Astrocyte of the cerebellum (primary cell): ENCODE data around the gene PCIF1.

Source experiments
- DNase-seq: peaks from one replicate; pipeline ENCODE4 v3.0.0-alpha.2; 2011; ENCODE audit warnings: low read depth
- H3K4me3 ChIP-seq: 2 replicates; pipeline ENCODE4 v1.5.1; 2011; ENCODE audit warnings: mild to moderate bottlenecking, low read depth, low read length, moderate library complexity
- CTCF ChIP-seq: IDR thresholded peaks from 2 replicates; pipeline ENCODE4 v1.5.1; 2012; ENCODE audit warnings: low read length, low read depth, moderate library complexity, mild to moderate bottlenecking; ENCODE audit errors: missing control alignments
- in situ Hi-C: cut with HindIII; loops from 2 replicates; pipeline ENCODE4 v1.10.0; 2017; ENCODE audit warnings: low sequenced_read_pairs

The PCIF1 gene

GRCh38 chr20:45918182-45918737 is 16.2 kb upstream of the PCIF1 start:
- no peak for DNase-seq
- in situ Hi-C loops, result no loop called here
- no peak overlapping the region for H3K4me3 ChIP-seq
- TF ChIP-seq CTCF, result no peak

DNA sequence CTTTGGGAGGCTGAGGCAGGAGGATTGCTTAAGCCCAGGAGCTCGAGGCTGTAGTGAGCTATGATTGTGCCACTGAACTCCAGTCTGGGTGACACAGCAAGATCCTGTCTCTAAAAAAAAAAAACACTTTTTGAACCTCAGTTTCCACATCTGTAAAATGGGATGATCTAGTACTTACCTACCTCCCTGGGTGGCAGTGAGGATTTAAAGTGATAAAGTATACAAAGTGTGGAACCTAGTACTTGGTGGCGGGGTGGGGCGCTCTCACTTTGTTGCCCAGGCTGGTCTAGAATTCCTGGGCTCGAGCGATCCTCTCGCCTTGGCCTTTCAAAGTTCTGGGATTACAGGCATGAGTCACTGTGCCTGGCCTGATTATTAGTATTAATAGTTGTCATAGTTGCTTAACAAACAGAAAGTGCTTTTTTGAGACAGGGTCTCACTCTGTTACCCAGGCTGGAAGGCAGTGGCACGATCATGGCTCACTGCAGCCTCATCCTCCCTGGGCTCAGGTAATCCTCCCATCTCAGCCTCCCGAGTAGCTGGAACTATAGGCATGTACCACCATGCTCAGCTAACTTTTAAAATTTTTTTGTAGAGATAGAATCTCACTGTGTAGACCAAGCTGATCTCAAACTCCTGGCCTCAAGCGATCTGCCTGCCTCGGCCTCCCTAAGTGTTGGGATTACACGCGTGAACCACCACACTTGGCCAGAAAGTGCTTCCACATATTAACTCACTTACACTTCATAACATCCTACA is 15.5 kb upstream of the PCIF1 start:
- TF ChIP-seq CTCF, result no peak
- DNase-seq, result no peak
- in situ Hi-C loops, result no loop called here
- H3K4me3 ChIP-seq, result no peak overlapping the region

- TF ChIP-seq CTCF, result no peak
- peak; percentile 54 for DNase-seq
- in situ Hi-C loops, result no loop called here
- H3K4me3 ChIP-seq, result no peak overlapping the region
Observed at GRCh38 chr20:45919542-45920399, 14.7 kb upstream of the PCIF1 start.

GRCh38 chr20:45920462-45921336 is 13.8 kb upstream of the PCIF1 start:
- in situ Hi-C loops, result no loop called here
- TF ChIP-seq CTCF, result no peak
- no peak for DNase-seq
- H3K4me3 ChIP-seq, result no peak overlapping the region

DNA sequence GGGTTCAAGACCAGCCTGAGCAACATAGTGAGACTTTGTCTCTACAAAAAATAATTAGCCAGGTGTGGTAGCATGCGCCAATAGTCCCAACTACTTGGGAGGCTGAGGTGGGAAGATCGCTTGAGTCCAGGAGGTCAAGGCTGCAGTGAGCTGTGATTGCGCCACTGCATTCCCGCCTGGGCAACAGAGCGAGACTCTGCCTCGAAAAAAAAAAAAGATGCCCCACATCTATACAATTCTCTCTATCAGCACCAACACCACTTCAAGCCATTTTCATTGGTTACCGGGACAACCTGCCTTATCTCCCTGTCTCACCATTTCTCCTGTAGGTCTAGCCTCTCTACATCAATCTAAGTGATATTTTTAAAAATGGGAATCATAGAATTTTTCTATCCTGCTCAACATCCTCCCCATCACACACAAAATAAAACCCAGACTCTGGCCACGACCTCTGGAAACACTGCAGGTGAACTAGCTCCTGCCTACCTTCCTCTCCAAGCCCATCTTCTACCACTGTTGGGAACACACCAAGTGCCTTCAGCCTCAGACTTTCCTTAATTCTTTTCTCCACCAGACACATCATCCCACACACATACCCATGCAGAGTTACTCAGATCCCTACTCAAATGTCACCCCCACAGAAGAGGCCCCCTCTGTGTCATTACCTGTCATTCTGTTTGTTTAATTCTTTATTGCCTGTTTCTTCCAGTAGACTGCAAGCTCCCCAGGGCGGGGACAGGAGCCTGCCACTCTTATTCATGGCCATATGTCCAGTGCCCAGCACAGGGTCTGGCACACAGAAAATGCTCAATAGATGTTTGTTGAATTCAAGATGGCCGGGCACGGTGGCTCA is 12.9 kb upstream of the PCIF1 start:
- no peak for DNase-seq
- no peak overlapping the region for H3K4me3 ChIP-seq
- in situ Hi-C loops, result no loop called here
- TF ChIP-seq CTCF, result no peak
